Dermis microvascular lymphatic vessel endothelial cell (primary cell): ENCODE data around the gene BLTP3A. TPM values are rescaled to one million over a fixed set of nuclear protein-coding genes. Genes with fewer than 3 reads are reported as not detected.
"Not testable (repeated sequence)": the region's sequence is repeated elsewhere in the genome, so short reads cannot be mapped to it uniquely, and the experiment has no call there.

ENCODE experiments used
- DNase-seq, 2 donors: peaks; one replicate each; pipeline versions ENCODE4 v3.0.0 to v3.0.0-alpha.2; 2010; ENCODE audit warnings: low read depth in 2 of 2
- total RNA-seq: library from RNA; depleted of rRNA; stranded (reverse); fragments of >200 nt; gene quantifications from 2 replicates; pipeline ENCODE4 v1.2.1, GENCODE V29; 2014

The BLTP3A gene, protein sequence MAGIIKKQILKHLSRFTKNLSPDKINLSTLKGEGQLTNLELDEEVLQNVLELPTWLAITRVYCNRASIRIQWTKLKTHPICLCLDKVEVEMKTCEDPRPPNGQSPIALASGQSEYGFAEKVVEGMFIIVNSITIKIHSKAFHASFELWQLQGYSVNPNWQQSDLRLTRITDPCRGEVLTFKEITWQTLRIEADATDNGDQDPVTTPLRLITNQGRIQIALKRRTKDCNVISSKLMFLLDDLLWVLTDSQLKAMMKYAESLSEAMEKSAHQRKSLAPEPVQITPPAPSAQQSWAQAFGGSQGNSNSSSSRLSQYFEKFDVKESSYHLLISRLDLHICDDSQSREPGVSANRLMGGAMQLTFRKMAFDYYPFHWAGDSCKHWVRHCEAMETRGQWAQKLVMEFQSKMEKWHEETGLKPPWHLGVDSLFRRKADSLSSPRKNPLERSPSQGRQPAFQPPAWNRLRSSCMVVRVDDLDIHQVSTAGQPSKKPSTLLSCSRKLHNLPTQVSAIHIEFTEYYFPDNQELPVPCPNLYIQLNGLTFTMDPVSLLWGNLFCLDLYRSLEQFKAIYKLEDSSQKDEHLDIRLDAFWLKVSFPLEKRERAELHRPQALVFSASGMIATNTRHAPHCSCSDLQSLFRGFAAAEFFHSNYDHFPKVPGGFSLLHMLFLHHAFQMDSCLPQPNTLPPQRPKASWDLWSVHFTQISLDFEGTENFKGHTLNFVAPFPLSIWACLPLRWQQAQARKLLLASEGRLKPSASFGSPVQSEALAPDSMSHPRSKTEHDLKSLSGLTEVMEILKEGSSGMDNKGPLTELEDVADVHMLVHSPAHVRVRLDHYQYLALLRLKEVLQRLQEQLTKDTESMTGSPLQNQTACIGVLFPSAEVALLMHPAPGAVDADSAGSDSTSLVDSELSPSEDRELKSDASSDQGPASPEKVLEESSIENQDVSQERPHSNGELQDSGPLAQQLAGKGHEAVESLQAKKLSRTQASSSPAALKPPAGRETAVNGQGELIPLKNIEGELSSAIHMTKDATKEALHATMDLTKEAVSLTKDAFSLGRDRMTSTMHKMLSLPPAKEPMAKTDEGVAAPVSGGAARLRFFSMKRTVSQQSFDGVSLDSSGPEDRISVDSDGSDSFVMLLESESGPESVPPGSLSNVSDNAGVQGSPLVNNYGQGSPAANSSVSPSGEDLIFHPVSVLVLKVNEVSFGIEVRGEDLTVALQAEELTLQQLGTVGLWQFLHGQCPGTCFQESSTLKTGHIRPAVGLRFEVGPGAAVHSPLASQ (N-terminal part only)
- total RNA-seq = 7.6 and 11.8 TPM in 2 replicates

DNA sequence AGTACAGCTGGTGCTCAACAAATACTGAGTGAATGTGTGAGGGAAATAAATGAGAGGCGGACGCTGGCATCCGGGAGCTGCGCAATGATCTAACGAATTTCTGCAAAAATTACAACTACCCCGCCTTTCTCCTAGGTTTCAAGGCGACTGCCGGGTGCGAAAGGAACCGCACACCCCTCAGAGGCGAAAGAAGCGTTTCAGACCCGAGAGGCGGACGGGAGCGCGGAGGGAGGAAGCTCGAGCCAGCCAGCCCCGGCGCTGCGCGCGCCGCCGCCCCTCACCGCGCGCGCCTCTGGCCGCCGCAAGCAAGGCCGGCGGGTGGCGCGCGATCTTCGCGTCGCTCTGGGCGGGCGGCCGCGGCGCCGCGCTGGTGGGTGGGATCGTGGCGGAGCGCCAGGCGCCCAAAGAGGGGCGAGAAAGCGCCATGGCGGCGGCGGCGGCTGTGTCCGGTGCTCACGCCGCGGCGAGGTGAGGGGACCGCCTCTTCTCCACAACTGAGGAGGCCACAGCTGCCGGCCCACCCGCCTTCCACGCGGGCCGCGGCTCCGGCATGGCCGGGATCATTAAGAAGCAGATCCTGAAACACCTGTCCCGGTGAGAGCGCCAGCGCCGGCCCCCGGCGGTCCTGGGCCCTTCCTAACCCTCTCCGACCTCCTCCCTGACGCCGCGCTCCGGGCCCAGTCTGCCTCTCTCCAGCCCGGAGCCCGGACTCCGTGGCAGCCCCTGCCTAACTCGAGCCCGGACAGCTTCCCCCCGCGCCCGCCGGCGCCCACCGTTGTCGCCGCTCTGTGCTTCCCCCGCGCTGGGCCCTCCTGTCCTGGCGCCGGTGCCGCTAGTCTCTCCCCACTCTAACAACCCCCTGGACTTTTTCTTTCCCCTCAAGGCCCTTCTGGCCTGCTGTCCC is at the start of gene BLTP3A:
TSS of gene BLTP3A (plus strand) at position 383 of the 904 bp plus-strand sequence. CDS start at position 551, 168 bp downstream.
- peak; percentile 47 to 81 for DNase-seq

DNA sequence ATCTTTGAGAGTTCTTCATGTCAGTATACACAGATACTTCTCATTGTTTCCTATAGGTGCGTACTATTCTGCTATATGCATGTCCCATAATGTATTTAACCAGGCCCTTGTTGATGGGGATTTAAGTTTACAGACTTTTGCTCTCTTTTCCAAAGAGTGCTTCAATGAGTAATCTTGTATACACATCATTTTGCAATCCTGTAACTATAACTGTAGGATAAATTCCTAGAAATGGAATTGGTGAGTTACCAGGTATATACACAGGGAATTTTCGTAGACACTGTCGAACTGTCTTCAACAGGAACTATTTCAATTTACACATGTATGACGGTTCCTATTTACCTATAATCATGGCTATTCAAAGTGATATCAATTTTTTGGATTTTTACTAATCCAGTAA is 49.8 kb upstream of the BLTP3A start:
- no peak for DNase-seq

DNA sequence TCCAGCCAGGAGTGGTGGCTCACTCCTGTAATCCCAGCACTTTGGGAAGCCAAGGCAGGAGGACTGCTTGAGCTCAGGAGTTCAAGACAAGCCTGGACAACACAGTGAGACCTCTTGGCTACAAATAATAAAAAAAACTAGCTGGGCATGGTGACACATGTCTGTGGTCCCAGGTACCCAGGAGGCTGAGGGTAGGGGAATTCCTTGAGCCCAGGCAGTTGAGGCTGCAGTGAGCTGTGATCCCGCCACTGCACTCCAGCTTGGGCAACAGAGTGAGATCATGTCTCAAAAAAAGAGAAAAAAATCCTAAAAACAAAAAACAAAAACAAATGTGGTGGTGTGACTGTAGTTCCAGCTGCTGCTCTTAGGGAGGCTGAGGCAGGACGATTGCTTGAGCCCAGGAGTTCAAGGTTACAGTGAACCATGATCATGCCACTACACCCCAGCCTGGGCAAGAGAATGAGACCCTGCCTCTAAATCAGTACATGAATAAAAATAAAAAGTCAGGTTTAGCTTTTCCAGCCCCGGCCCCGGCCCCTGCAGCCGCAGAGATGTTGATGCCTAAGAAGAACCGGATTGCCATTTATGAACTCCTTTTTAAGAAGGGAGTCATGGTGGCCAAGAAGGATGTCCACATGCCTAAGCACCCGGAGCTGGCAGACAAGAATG is 48.1 kb upstream of the BLTP3A start:
- no peak for DNase-seq

DNA sequence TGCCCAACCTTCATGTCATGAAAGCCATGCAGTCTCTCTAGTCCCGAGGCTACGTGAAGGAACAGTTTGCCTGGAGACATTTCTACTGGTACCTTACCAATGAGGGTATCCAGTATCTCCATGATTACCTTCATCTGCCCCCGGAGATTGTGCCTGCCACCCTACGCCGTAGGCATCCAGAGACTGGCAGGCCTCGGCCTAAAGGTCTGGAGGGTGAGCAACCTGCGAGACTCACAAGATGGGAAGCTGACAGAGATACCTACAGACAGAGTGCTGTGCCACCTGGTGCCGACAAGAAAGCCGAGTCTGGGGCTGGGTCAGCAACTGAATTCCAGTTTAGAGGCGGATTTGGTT is 47.6 kb upstream of the BLTP3A start:
- DNase-seq = not testable (repeated sequence)

DNA sequence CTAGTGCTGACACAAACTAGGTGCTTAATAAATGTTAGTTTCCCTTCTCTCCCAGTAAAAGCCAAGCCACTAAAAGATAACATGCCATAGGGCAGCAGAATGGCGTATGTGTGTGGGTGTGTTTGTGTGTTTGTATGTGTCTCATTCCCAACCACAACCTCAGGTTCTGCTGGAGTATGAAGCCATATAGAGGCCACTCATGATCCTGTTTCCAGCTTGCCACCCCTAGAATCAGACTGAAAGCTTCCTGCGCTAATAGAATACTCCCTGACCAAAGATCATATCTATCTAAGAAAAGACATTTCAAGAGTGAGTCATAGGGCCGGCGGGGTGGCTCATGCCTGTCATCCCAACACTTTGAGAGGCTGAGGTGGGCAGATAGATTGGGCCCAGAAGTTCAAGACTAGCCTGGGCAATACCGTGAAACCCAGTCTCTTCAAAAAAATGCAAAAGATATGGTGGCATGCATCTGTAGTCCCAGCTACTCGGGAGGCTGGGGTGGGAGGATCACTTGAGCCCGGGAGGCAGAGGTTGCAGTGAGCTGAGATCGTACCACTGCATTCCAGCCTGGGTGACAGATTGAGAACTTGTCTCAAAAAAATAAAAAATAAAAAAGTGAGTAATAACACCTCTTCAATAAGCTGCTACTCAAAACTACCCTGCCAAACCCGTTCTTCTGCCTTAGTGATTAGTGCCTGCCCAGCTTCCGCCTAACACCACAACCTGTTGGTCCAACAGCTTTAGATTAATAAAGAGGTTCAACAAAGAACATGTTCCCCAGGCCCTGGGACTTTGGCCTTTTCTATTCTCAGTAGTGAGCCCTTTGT is 46.4 kb upstream of the BLTP3A start:
- no peak for DNase-seq

DNA sequence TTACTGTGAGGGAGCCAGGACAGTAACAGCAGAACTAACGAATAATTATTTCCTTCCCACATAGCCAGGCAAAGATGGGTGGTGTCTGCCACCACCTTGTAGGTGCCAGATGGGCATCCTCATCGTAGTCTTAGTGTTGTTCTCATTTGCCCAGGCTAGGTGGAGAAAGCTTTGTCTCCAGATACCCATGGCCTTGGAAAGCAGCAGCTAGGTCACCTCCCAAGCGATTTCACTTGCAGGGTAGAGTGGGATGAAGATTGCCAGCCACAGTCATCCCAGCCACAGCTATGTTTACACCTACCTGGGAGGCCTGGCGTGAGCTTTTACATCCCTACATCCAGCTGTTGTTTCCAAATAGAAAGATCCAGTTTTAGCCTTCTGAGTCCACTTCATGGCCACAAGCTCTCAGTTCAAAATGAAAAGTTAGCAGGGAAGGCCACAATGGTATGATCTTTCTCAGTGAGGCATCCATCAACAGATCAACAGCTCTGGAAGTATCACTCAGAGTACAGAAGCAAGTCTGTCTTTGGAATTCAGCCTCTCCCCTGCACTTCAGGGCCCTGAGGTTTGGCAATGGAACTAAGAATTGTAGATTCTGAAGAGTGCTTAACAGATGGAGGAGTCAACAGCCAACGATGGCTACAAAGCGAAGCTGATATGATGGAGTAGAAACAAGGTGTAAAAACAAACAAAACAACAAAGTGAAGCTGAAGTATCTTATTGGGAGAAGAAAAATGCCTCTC is 45.6 kb upstream of the BLTP3A start:
- no peak for DNase-seq

DNA sequence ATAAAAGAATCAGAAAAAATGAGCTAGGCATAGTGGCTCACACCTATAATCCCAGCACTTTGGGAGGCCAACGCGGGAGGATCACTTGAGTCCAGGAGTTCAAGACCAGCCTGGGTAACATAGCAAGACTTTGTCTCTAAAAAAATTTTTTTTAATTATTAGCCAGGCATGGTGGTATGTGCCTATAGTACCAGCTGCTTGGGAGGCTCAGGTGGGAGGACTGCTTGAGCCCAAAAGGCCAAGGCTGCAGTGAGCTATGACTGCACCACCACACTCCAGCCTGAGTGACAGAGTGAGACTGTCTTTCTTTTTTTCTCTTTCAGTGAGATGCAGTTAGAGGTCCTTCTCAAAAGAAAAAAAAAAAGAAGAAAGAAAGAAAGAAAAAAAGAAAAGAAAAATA is 43.1 kb upstream of the BLTP3A start:
- no peak for DNase-seq

DNA sequence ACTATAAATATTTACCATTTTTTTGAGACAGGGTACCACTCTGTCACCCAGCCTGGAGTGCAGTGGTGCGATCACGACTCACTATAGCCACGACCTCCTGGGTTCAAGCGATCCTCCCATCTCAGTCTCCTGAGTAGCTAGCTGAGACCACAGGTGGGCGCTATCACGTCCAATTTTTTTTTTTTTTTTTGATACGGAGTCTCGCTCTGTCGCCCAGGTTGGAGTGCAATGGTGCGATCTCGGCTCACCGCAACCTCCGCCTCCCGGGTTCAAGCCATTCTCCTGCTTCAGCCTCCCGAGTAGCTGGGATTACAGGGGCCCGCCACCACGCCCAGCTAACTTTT is 35.4 kb upstream of the BLTP3A start:
- peak; percentile 10 to 58 for DNase-seq

DNA sequence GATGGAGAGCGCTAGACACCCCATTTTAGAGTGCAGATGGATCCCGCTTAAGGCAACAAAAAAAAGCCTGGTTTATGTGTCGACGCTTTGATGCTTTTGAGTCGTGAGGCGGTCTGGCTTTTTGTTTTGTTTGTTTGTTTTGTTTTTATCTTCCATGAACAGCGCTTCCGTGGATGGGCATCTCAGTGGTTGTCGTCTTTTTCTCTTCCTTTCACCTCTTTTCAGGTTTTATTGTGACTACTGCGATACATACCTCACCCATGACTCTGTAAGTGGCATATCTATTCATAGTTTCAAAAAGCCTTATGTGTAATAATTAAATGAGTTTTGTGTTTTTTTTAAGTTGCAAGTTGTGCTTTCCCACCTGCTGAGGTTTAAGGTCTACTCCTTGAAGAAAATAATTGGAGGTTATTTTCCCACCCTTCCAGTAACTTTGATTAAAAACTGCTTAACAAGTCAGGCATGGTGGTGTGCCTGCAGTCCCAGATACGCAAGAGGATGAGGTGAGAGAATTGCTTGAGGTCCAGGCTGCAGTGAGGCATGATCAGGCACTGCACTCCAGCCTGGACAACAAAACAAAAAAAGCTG is 34.1 kb upstream of the BLTP3A start:
- DNase-seq = no peak

DNA sequence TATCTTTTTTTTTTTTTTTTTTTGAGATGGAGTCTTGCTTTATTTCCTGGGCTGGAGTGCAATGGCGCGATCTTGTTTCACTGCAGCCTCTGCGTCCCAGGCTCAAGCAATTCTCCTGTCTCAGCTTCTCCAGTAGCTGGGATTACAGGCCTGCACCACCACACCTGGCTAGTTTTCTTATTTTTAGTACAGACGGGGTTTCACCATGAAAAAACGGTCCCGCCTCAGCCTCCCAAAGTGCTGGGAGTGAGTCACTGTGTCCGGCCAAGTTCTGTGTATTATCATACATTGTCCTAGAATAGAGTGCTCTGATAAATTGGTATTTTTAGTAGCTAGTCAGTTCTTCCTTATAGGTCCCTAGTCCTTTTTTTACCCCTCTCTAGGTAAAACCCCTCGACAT is 31.8 kb upstream of the BLTP3A start:
- DNase-seq = no peak

DNA sequence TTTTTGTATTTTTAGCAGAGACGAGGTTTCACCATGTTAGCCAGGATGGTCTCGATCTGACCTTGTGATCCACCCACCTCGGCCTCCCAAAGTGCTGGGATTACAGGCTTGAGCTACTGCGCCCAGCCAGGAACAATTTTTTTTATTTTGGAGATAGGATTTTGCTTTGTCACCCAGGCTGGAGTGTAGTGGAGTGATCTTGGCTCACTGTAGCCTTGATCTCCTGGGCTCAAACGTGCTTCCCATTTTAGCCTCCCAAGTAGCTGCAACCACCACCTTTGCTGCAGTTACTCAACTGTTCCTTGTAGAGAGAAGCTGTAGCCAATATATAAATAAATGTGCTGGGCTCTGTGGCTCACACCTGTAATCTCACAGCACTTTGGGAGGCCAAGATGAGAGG is 30.2 kb upstream of the BLTP3A start:
- not testable (repeated sequence) for DNase-seq

DNA sequence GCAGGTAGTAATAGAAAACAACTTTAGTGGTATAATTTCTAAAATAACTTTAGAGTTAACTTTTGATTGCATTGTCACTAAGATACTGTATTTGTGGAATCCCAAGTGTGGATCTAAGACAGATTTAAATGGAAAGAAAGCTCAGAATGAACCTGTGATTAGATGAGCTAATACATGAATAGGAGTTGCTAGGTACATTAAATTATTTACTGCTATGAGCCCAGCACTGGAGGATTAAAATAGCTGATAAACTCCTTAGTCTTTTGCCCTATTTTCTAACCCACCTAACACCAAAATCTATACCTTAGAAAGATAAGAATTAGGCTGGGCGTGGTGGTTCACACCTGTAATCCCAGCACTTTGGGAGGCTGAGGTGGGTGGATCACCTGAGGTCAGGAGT is 23.7 kb upstream of the BLTP3A start:
- DNase-seq = no peak

DNA sequence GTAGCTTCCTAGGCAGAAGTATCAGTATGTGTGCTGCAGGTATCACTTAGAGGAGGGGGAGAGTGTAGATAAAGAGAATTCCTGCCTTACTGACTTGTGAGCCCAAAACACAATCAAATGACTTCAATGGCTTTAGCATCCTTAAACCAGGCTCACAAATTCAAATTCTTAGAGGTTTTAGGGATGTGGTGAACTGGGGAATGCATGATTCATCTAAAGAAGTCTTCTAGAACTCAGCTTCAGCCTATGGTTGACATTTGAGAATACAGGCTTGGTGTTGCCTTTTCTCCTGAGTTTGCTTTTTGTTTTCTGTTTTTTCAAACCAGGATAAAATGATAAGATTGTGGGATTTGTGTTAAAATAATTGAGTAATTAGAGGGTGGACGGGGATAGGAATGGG is 20.2 kb upstream of the BLTP3A start:
- no peak for DNase-seq

DNA sequence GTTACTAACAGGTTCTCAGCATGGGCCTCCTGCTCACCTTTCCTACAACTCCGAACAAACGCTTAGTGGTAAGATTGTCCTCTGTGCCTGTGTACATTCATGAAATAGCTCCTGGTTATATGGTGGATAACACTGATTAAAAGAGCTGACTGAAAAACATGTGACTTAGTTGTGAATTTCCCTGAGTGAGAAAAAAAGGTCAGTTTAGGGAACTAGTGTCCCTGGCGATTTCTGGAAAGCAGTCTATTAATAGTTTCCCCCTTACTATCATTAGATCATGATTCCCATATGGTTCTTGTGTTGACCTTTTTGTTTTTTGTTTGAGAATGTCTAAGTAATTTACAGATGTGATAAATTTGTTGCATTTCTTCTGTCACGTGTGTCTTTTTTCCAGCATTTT is 18.9 kb upstream of the BLTP3A start:
- DNase-seq = no peak

DNA sequence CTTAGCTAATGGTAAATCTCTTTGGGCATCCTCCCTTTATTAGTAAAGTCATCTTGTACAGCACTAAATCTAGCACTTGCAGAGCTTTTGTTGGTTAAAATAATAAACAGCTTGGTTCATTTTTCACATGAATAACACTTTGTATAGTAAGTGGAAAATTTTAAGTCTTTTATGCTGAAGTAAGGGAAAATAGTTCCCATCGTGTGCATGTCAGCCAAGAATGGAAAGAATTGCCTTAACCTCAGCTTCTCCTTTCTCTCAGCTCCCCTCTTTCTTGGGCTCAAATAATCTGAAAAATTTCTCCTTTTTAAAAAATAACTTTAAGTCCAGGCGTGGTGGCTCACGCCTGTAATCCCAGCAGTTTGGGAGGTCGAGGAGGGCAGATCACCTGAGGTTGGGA is 18.0 kb upstream of the BLTP3A start:
- no peak for DNase-seq

DNA sequence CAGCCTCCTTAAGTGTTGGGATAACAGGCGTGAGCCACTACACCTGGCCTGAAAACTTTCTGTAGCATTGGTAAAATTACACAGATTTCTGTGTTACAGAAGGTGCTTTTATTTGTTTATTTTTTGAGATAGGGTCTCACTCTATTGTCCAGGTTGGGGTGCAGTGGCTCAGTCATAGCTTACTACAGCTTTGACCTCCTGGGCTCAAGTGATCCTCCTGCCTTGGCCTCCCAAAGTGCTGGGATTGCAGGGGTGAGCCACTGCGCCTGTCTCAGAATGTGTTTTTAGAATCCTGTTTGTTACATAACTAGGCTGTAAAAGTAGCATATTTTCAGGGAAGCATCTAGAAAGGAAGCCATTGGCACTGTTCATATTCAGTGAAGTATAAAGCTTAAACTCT is 16.9 kb upstream of the BLTP3A start:
- DNase-seq = no peak

DNA sequence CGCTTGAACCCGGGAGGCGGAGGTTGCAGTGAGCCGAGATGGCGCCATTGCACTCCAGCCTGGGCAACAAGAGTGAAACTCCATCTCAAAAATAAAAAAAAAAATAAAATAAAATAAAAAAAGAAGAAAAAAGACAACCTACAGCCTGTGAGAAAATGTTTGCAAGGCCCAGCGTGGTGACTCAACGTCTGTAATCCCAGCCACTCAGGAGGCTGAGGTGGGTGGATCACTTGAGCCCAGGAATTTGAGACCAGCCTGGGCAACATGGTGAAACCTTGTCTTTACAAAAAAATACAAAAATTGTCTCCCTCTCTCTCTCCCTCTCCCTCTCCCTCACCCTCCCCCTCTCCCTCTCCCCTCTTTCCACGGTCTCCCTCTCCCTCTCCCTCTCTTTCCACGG is 6.5 kb upstream of the BLTP3A start:
- not testable (repeated sequence) for DNase-seq

DNA sequence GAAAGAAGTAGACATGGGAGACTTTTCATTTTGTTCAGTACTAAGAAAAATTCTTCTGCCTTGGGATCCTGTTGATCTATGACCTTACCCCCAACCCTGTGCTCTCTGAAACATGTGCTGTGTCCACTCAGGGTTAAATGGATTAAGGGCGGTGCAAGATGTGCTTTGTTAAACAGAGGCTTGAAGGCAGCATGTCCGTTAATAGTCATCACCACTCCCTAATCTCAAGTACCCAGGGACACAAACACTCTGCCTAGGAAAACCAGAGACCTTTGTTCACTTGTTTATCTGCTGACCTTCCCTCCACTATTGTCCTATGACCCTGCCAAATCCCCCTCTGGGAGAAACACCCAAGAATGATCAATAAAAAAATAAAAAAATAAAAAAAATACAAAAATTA is 4.7 kb upstream of the BLTP3A start:
- DNase-seq = not testable (repeated sequence)
